ENCODE measurements around the gene ADAM19.

DNA sequence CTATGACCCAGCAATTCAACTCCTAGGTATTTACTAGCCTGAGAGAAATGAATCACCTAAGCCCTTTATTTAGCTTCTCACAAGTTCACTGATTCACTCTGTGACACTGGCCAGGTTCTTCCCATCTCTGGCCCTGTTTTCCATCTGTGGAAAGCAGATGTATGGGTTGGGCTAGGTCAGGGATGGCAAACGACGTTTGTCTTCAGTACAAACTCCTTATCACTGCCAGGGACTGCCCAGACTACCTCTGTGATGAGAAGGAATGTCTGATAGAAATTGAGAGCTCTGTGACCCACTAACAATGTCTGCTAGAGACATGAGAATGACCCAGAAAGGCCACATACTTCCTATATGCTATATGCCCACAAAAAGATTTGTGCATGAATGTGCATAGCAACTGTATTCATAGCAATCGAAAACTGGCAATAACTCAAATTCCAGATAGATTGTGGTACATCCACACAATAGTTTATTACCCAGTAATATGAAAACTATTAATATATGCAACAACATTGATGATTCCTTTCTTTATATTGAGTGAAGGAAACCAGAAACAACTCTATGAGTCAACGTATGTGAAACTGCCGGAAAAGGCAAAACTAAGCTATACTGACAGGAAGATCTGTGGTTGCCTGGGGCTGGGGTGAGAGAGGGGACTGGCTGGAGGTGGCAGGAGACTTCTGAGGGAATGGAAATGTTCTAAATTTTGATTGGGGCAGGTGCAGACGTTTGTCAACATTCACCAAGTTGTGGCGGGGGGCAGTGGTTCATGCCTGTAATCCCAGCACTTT, 32.0 kb upstream of the ADAM19 start:
- TF ChIP-seq CTCF (IDR thresholded peaks at IDR 0.05), result no peak
- TF ChIP-seq ZFX (IDR thresholded peaks at IDR 0.05; ENCODE audit: borderline replicate concordance), result no peak

Measured in 22Rv1 (cell line).